ENCODE data around the gene ZNF775.

ZNF775 gene

GRCh38 chr7:150378853-150379440 lies at the start of gene ZNF775:
Gene ZNF775, plus strand, starts transcription at chr7:150379330. Its CDS starts 9,141 bp downstream, at chr7:150388471.
- DNase-seq = peak; percentile 93

DNA sequence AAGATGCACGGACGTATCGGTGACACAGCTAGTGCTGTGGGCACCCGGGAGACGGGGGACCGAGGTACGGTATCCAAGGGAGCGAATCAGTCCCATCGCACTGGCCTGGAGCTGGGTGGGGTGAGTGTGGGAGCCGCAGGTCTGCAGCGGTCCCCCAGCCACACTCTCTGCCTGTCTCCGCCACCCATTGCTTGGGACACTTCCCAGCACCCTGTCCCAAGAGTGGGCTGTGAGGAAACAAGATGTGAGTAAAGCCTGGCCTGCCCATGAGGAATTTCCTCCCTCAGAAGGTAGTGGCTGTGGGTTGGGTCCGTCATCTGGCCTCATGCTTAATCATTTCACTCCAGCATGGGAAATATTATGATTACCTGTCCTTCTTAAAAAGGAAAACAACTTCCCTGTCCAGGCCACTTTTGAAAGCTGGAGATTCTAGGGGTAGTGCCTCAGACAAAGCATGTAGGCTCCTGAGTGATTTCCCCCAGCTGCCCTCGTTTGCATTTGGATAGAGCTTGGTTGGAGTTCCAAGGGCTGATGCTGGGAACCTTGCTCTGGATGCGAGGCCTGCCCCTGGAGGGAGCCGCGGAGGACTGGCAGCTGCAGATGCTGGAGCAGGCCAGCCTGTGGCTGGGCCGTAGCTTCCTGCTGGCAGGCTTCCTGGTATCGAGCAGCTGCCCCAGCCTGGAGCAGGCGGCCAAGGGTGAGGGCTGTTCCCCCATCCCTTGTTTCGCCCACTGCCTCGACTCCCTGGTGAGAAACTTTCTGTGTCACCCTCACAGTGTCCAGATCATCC lies 49.6 kb upstream of the ZNF775 start:
- no peak for DNase-seq

- no peak for DNase-seq
Measured at GRCh38 chr7:150330211-150330885, 48.8 kb upstream of the ZNF775 start.

DNA sequence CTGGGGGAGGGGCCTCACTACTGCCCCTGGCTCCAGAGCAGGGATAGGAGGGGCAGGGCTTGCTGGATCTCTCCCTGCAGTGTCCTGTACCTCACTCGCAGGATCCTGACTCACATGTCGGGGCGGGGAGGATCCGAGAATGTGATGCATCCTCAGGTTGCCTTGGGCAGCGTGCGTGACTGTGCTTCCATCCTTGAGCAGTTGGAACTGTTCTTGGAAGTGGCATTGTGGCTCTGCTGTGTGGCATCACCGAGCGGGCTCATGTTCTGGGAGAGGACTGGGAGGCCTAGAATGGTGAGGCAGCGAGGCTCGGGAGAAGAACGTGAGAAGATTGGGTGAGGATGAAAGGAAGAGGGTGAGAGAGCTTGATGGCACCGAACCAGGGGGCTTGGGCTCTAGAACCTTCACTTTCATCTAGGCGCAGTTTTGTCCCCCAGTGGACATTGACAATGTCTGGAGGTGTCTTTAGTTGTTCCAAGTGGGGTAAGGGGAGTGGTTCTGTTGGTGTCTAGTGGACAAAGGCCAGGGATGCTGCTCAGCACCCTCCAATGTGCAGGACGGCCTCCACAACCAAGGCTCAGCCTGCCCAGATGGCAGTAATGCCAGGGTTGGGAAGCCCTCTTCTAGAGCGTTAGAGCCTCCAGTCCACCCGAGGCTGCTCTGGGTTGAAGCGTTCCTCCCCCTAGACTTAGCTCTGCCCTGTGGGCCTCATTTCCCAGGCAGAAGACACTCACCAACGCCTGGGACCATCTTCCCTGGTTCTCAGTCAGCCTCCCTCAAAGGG lies 46.1 kb upstream of the ZNF775 start:
- DNase-seq = no peak

DNA sequence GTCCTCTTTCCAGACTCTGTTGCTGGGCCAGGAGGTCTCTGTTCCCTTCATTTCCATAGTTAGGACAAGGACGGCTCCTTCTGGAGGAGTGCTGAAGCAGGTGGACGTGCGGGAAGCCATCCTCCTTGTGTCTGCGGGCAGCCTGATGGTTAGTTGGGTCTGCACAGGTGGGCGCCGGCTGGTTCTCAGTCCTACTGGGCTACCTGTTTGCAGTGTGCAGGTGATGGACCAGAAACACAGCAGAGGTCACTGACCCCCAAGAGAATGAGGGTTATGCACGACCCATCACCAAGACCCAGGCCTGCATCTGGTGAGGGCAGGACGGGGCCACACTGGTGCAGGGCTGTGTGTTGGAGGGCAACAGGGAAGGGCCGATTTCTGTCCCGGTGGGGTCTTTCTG lies 45.5 kb upstream of the ZNF775 start:
- DNase-seq = no peak

- DNase-seq = no peak
Measured at GRCh38 chr7:150334108-150334507, 45.0 kb upstream of the ZNF775 start.

DNA sequence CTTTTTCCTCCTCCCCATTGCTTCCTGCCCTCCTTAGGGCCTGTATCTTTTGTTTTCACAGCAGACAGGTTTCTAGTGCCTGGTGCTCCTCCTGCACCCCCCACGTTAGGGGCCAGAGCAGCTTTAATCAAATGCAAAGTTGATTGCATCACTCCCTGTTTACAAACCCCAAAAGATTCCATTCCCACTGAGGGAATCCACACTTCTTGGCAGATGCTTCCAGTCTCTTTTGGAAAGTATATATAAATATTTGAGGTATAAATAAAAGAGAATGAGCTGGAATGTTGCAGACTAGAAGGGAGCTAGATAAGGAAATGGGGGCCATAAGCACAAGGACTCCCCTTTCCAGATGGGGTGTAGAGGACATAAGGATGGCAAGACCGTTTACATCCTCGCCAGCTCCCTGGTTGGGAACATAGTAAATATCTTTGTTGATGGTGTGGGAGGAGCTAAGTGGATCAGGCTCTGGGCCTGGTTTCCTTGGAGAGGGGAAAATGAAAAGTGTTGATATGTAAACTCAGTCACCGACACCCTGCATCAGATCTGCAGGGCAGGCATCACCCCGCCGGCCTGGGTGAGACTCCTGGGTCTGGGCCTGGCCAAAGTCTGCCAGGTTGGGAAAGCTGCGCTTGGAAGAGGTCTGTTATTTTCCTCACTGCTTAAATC lies 43.9 kb upstream of the ZNF775 start:
- DNase-seq = no peak

DNA sequence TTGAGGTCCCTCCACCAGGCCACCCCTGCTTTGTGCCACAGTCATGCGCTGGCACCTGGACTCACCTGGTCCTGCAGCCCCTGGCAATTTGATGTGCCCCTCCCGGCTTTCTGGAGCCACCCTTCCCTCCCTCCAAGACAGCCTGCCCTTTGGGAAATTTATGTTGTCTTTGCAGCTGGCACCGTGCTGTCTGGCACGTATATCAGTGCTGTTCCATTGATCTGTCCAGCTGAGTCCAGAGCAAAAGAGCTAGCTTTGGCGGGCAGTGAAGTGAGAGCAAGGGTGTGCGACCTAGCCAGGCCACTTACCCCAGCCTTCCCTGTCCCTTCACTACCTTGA lies 43.4 kb upstream of the ZNF775 start:
- DNase-seq = no peak

GRCh38 chr7:150336746-150337145 lies 42.4 kb upstream of the ZNF775 start:
- DNase-seq = no peak

DNA sequence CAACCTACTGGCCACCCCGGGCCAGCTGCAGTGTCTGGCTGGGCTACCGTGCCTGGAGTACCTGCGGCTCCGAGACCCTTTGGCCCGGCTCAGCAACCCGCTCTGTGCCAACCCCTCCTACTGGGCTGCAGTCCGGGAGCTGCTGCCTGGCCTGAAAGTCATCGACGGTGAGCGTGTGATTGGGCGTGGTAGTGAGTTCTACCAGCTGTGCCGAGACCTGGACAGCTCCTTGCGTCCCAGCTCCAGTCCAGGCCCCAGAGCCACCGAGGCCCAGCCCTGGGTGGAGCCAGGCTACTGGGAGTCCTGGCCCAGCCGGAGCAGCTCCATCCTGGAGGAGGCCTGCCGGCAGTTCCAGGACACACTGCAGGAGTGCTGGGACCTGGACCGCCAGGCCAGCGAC lies 42.0 kb upstream of the ZNF775 start:
- DNase-seq = no peak

- DNase-seq = no peak
Measured at GRCh38 chr7:150337659-150338081, 41.5 kb upstream of the ZNF775 start.

DNA sequence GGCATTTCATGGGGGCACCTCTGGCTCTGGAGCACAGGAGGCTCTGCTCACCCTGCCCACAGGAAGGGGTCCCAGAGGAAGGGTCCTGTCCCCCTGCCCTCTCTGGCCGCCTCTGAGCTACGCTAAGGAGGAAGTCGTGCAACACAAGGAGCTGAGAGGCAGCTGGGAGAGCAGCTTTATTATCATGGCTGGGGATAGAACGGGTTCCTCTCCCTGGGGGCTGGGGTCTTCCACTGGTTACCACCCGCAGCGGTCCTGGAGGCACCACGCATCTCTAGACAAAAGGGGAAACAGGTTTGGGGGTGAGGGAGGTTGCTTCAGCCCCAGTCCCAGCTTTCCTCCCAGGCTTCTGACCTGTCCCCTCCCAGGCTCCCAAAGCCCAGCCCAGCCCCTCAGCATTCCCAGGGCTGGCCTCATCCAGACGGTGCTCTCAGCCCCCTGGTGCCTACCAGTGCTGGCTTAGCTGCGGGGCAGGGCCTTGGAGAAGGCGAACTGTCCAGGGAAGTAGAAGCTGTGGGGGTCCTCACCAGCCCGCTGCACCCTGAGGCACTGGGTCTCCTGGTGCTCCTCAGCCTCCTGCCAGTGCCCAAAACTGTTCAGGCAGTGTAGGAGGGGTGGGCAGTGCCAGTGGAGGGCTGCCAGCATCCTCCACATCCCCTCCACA lies 40.8 kb upstream of the ZNF775 start:
- no peak for DNase-seq

GRCh38 chr7:150339409-150339809 lies 39.7 kb upstream of the ZNF775 start:
- no peak for DNase-seq

DNA sequence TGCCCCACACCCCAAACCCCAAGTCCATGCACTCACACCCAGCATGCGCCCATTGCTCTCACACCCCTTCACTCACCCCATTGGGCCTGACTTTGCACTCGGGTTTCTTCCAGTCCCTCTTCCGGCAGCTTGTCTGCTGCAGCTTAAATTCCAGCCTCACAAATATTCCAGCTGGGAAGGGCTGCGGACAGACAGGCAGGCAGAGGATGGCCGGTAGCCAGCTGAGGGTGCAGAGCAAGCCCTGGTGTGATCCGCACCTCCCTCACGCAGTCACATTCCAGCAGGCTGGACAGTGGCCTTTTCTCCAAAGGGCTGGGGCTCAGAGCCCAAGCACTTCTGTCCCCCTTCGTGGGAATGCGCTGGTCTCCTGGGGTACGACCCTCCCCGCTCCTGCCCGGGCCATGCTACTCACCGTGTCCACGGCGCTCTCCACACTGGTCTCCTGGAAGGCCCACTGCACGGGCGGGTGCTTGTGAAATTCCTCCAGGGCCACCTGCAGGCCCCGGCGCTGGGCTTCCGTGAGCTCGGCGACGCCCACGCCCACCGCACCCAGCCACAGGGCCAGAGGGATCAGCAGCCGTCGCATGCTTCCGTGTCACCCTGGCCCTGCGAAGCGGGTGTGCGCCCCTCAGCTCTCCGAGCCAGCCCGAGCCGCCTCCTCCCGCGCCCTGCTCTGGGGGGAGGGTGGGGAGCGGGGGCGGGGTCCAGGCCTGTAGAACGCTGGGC lies 38.9 kb upstream of the ZNF775 start:
- DNase-seq = no peak

DNA sequence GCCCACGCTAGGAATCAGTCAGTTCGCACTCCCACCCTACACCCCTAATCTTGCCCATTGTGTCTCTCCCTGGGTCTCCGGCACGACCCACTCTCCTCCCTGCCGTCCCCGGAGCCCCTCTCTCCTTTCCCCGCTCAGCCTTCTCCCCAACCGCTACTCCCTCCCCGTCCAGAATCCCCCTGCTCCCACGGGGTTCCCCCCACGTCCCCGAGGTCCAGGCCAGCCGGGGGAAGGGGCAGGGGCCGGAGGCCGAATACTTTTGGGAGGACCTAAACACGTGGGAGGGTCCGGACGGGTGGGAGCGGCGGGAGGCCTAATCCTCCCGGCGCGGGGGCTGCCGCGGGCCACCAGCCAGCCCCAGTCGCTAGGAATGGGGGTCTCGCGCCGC lies 38.3 kb upstream of the ZNF775 start:
- no peak for DNase-seq

GRCh38 chr7:150341263-150342120 lies 37.6 kb upstream of the ZNF775 start, which contains the start of gene RARRES2:
Gene RARRES2, minus strand, starts transcription at chr7:150341629. Its CDS starts 1,020 bp downstream, at chr7:150340609.
- no peak for DNase-seq

GRCh38 chr7:150342121-150342408 lies 37.1 kb upstream of the ZNF775 start:
- DNase-seq = no peak

DNA sequence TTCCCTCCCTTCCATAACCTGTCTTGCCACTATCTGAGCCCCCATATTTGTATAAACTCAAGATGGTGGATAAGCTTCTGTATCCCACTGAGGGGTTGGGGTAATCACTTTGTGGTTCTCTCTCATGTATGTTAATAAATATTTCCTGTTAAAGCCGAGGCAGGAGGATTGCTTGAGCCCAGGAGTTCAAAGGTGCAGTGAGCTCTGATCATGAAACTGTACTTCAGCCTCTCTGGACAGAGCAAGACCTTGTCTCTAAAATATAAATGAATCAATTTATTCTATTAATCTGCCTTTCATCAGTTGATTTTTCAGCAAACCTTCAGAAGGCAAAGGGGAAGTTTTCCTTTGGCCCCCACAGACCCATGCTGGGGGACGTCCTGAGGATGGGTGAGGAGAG lies 35.9 kb upstream of the ZNF775 start:
- no peak for DNase-seq

DNA sequence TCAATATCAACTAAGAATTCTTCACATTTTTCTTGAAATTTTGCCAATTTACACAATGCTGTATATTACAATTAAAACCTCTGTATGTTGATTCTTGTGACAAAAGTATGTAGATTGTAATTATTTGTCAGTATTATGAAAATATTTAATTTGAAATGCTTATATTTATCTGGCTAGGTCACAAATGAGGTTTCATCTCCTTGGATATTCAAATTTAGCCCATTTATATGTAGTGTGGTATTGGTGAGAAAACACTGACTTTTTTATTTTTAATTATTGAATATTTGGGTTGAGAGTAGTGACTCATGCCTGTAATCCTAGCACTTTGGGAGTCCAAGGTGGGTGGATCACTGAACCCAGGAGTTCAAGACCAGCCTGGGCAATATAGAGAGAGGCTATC lies 34.8 kb upstream of the ZNF775 start:
- DNase-seq = no peak

DNA sequence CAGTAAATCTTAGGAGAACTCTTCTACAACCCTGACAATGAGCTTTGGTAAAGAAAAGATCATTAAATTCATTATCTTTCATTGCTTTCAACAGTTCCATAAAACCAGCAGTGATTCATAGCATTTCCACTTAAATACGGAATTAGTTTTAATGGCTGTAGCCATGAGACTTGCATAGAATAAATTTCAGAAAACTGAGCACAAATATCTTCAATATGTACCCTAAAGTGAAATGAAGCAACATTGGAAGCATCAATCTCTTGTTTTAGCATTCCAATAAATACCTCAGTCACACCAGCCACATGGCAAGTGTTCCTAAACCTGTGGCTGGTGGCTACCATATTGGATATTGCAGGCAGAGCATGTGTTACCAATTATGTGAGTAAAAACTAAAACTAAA lies 34.1 kb upstream of the ZNF775 start:
- no peak for DNase-seq

DNA sequence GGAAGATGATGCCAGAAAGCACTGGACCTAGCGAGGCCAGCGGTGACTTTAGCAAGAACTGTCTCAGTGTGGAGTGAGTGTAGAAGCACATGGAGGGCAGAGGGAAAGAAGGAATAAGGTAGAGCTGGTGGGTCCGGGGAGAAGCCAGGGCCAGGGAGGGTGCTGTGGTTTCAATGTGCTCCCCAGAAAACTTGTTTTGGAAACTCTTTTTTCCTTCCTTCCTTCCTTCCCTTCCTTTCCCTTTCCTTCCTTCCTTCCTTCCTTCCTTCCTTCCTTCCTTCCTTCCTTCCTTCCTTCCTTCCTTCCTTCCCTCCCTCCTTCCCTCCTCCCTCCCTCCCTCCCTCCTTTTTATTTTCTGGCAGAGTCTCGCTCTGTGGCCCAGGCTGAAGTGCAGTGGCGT lies 32.2 kb upstream of the ZNF775 start:
- DNase-seq = no peak

All from GDM1 (cell line).